HepG2 (cell line): ENCODE measurements around the gene SPAAR. TPM values are rescaled to one million over a fixed set of nuclear protein-coding genes. Genes with fewer than 3 reads are reported as not detected.
A peak's percentile ranks its signal among the peaks of the same experiment; 100 is the strongest.

Experiments
- HNRNPL ChIP-seq: fragments of 200-400 bp; formaldehyde crosslinking; IDR thresholded peaks from 2 replicates; pipeline ENCODE4 v1.6.1; 2017; ENCODE audit warnings: mild to moderate bottlenecking, low read depth, low read length
- ISL2 ChIP-seq: sonication (generic); formaldehyde crosslinking; IDR thresholded peaks from 2 replicates; pipeline ENCODE4 v1.5.0; 2020; ENCODE audit warnings: missing genetic modification reagents
- KAT2B ChIP-seq: fragments of 150-350 bp; IDR thresholded peaks from 2 replicates; pipeline ENCODE4 v1.6.1; 2014; ENCODE audit warnings: low read depth, low read length, borderline replicate concordance
- KLF12 ChIP-seq: sonication (generic); formaldehyde crosslinking; IDR thresholded peaks from 2 replicates; pipeline ENCODE4 v1.4.0; 2020; ENCODE audit warnings: missing genetic modification reagents, borderline replicate concordance
- KLF13 ChIP-seq: sonication (generic); formaldehyde crosslinking; IDR thresholded peaks from 2 replicates; pipeline ENCODE4 v1.4.0; 2020; ENCODE audit warnings: mild to moderate bottlenecking, missing genetic modification reagents
- MTF2 ChIP-seq: sonication (generic); formaldehyde crosslinking; IDR thresholded peaks from 2 replicates; pipeline ENCODE4 v1.5.0; 2020; ENCODE audit warnings: missing genetic modification reagents, borderline replicate concordance
- NR2C2 ChIP-seq: sonication (generic); formaldehyde crosslinking; IDR thresholded peaks from 2 replicates; pipeline ENCODE4 v1.4.0; 2020; ENCODE audit warnings: missing genetic modification reagents, mild to moderate bottlenecking, moderate library complexity, borderline replicate concordance
- POLR2G ChIP-seq: fragments of 200-400 bp; formaldehyde crosslinking; IDR thresholded peaks from 2 replicates; pipeline ENCODE4 v1.6.1; 2018; ENCODE audit warnings: mild to moderate bottlenecking, low read depth, low read length, moderate library complexity
- PTBP1 ChIP-seq: fragments of 200-400 bp; formaldehyde crosslinking; IDR thresholded peaks from 2 replicates; pipeline ENCODE4 v1.6.1; 2018; ENCODE audit warnings: low read length, low read depth; ENCODE audit not compliant: poor library complexity, severe bottlenecking
- RXRB ChIP-seq: IDR thresholded peaks from 2 replicates; pipeline ENCODE4 v1.6.1; 2016; ENCODE audit warnings: borderline replicate concordance, missing genetic modification reagents, missing compliant biosample characterization
- ZNF10 ChIP-seq: sonication (generic); formaldehyde crosslinking; IDR thresholded peaks from 2 replicates; pipeline ENCODE4 v1.4.0; 2020; ENCODE audit warnings: mild to moderate bottlenecking, low read depth, missing genetic modification reagents, borderline replicate concordance
- polyA plus RNA-seq, 8 experiments: library from polyadenylated mRNA; depleted of rRNA in 3 of 8; stranded (reverse) in 7 of 8; unstranded in 1 of 8; fragments of >200 nt; fragmentation: Illumina TruSeq in 4 of 8; extraction: Trizol in 4 of 8; gene quantifications; 2 replicates each; pipeline versions ENCODE4 v1.2.1 to v1.2.3, GENCODE V29; 2011 to 2016; ENCODE audit warnings: low read depth in 4 of 8, missing spikeins in 1 of 8, mixed read lengths in 1 of 8; ENCODE audit not compliant: insufficient read depth in 1 of 8
- total RNA-seq, 5 experiments: library from RNA; depleted of rRNA; stranded (reverse); fragments of >200 nt; fragmentation: Illumina TruSeq; extraction: Trizol; gene quantifications; 2 replicates each; pipeline ENCODE4 v1.2.3, GENCODE V29; 2016; ENCODE audit warnings: low read depth in 1 of 5
- TF ChIP-seq, protein P1 (sequence below): sonication (generic); formaldehyde crosslinking; conservative IDR thresholded peaks from 2 replicates; pipeline ENCODE4 v1.8.1; 2023; ENCODE audit warnings: missing genetic modification reagents
- TF ChIP-seq, protein P2 (sequence below): sonication (generic); formaldehyde crosslinking; IDR thresholded peaks from 2 replicates; pipeline ENCODE4 v1.5.0; 2020; ENCODE audit warnings: missing genetic modification reagents
- TF ChIP-seq, protein P3 (sequence below): sonication (generic); formaldehyde crosslinking; IDR thresholded peaks from 2 replicates; pipeline ENCODE4 v1.8.1; 2023; ENCODE audit warnings: mild to moderate bottlenecking, moderate library complexity, missing genetic modification reagents
- TF ChIP-seq, protein P4 (sequence below): sonication (generic); formaldehyde crosslinking; IDR thresholded peaks from 2 replicates; pipeline ENCODE4 v1.4.0; 2020; ENCODE audit warnings: mild to moderate bottlenecking, missing genetic modification reagents
- TF ChIP-seq, protein P5 (sequence below): IDR thresholded peaks from 2 replicates; pipeline ENCODE4 v1.6.1; 2016
- TF ChIP-seq, protein P6 (sequence below): sonication (generic); formaldehyde crosslinking; IDR thresholded peaks from 2 replicates; pipeline ENCODE4 v1.5.0; 2020; ENCODE audit warnings: mild to moderate bottlenecking, missing genetic modification reagents

SPAAR gene
- total and polyA plus RNA-seq, 2 of the 13 experiments (the other 11 are each of a cell fraction or from before 2014, with no cell fraction given) = 0.07 TPM; not detected in 1

DNA sequence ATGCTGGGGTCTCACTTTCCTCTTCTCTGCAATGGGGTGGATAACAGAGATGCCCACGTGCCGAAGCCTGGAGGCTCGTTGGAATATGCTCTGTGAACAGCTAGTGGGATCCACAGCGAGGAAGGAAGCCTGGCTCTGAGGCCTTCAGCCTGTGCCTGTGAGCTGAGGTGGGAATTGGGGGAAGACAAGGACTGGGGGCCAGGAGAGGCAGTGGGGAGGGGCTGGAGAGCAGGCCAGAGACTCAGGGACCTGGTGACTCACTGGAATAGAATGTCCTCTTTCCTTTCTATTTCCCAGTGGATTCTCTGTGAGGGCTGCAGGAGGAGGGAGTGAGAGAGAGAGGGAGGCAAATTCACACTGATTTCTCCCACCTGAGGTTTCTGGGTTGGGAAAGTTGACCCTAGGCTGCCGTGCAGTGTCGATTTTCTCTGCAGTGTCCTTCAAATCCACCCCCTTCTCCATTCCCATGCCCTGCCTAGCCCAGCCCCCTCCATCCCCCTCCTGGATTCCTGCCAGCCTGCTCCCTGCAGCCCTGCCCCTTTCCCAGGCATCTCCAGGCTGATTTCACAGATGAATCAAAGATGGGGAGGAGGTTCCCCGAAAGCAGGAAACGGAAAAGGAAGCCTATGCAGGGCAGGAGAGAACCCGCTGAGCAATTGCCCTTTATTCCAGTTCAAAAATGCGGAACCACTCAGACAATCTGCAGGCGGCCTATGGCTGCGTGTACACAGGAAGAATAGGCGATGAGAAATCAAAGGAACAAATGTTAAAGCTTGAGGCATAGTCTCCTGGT lies 1.4 kb upstream of the SPAAR start (continued):
- TF ChIP-seq, protein P1, sequence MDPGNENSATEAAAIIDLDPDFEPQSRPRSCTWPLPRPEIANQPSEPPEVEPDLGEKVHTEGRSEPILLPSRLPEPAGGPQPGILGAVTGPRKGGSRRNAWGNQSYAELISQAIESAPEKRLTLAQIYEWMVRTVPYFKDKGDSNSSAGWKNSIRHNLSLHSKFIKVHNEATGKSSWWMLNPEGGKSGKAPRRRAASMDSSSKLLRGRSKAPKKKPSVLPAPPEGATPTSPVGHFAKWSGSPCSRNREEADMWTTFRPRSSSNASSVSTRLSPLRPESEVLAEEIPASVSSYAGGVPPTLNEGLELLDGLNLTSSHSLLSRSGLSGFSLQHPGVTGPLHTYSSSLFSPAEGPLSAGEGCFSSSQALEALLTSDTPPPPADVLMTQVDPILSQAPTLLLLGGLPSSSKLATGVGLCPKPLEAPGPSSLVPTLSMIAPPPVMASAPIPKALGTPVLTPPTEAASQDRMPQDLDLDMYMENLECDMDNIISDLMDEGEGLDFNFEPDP (CRISPR knock-in tag) = no peak
- TF ChIP-seq, protein P2, sequence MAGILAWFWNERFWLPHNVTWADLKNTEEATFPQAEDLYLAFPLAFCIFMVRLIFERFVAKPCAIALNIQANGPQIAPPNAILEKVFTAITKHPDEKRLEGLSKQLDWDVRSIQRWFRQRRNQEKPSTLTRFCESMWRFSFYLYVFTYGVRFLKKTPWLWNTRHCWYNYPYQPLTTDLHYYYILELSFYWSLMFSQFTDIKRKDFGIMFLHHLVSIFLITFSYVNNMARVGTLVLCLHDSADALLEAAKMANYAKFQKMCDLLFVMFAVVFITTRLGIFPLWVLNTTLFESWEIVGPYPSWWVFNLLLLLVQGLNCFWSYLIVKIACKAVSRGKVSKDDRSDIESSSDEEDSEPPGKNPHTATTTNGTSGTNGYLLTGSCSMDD (CRISPR knock-in tag) = no peak
- TF ChIP-seq, protein P3, sequence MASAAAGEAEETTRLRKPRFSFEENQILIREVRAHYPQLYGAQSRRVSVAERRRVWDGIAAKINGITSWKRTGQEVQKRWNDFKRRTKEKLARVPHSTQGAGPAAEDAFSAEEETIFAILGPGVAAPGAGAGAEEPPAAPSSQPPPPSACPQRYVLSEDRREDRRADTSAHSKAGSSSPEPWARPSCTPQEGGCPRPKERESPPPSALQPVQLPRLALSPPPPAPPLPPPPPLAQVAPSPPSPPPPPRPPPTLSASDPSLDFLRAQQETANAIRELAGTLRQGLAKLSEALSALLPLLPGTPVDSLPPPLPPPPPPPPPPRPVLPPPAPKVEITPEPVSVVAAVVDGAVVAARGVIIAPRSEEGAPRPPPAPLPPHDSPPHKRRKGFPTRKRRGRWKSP (CRISPR knock-in tag) = no peak
- no peak for TF ChIP-seq KAT2B
- no peak; the same call in 1 of the 2 replicates for TF ChIP-seq POLR2G
- TF ChIP-seq, protein P4, sequence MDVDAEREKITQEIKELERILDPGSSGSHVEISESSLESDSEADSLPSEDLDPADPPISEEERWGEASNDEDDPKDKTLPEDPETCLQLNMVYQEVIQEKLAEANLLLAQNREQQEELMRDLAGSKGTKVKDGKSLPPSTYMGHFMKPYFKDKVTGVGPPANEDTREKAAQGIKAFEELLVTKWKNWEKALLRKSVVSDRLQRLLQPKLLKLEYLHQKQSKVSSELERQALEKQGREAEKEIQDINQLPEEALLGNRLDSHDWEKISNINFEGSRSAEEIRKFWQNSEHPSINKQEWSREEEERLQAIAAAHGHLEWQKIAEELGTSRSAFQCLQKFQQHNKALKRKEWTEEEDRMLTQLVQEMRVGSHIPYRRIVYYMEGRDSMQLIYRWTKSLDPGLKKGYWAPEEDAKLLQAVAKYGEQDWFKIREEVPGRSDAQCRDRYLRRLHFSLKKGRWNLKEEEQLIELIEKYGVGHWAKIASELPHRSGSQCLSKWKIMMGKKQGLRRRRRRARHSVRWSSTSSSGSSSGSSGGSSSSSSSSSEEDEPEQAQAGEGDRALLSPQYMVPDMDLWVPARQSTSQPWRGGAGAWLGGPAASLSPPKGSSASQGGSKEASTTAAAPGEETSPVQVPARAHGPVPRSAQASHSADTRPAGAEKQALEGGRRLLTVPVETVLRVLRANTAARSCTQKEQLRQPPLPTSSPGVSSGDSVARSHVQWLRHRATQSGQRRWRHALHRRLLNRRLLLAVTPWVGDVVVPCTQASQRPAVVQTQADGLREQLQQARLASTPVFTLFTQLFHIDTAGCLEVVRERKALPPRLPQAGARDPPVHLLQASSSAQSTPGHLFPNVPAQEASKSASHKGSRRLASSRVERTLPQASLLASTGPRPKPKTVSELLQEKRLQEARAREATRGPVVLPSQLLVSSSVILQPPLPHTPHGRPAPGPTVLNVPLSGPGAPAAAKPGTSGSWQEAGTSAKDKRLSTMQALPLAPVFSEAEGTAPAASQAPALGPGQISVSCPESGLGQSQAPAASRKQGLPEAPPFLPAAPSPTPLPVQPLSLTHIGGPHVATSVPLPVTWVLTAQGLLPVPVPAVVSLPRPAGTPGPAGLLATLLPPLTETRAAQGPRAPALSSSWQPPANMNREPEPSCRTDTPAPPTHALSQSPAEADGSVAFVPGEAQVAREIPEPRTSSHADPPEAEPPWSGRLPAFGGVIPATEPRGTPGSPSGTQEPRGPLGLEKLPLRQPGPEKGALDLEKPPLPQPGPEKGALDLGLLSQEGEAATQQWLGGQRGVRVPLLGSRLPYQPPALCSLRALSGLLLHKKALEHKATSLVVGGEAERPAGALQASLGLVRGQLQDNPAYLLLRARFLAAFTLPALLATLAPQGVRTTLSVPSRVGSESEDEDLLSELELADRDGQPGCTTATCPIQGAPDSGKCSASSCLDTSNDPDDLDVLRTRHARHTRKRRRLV (CRISPR knock-in tag) = no peak
- no peak for TF ChIP-seq ZNF10 (CRISPR knock-in tag)
- no peak for TF ChIP-seq HNRNPL
- peak; percentile 8; the same call in 1 of the 2 replicates for TF ChIP-seq RXRB
- TF ChIP-seq, protein P5, sequence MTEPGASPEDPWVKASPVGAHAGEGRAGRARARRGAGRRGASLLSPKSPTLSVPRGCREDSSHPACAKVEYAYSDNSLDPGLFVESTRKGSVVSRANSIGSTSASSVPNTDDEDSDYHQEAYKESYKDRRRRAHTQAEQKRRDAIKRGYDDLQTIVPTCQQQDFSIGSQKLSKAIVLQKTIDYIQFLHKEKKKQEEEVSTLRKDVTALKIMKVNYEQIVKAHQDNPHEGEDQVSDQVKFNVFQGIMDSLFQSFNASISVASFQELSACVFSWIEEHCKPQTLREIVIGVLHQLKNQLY = no peak
- TF ChIP-seq KLF12 (CRISPR knock-in tag) = no peak
- TF ChIP-seq NR2C2 = no peak
- no peak for TF ChIP-seq MTF2 (CRISPR knock-in tag)
- TF ChIP-seq, protein P6, sequence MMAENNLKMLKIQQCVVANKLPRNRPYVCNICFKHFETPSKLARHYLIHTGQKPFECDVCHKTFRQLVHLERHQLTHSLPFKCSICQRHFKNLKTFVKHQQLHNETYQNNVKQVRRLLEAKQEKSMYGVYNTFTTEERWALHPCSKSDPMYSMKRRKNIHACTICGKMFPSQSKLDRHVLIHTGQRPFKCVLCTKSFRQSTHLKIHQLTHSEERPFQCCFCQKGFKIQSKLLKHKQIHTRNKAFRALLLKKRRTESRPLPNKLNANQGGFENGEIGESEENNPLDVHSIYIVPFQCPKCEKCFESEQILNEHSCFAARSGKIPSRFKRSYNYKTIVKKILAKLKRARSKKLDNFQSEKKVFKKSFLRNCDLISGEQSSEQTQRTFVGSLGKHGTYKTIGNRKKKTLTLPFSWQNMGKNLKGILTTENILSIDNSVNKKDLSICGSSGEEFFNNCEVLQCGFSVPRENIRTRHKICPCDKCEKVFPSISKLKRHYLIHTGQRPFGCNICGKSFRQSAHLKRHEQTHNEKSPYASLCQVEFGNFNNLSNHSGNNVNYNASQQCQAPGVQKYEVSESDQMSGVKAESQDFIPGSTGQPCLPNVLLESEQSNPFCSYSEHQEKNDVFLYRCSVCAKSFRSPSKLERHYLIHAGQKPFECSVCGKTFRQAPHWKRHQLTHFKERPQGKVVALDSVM (CRISPR knock-in tag) = peak; percentile 8; the same call in 1 of the 2 replicates
- no peak for TF ChIP-seq PTBP1
- TF ChIP-seq ISL2 (CRISPR knock-in tag) = no peak
- no peak for TF ChIP-seq KLF13 (CRISPR knock-in tag)
